Trophoblast cell (in vitro differentiated cells and primary cell): ENCODE measurements around the gene DCLRE1C.
"Not testable (repeated sequence)": the region's sequence is repeated elsewhere in the genome, so short reads cannot be mapped to it uniquely, and the experiment has no call there.

ENCODE experiments used
- DNase-seq, 2 donors: peaks; one replicate each; pipeline ENCODE4 v3.0.0-alpha.2; 2016
- H2AFZ ChIP-seq: 2 replicates; pipeline ENCODE4 v1.6.1; 2013; ENCODE audit warnings: low read length, moderate library complexity, mild to moderate bottlenecking; ENCODE audit not compliant: insufficient read depth, poor library complexity
- H2AK5ac ChIP-seq: 2 replicates; pipeline ENCODE4 v1.6.1; 2013; ENCODE audit warnings: mild to moderate bottlenecking, low read length
- H2BK120ac ChIP-seq: 2 replicates; pipeline ENCODE4 v1.6.1; 2013; ENCODE audit warnings: low read length, mild to moderate bottlenecking, moderate library complexity; ENCODE audit not compliant: insufficient read depth, poor library complexity
- H2BK12ac ChIP-seq: 2 replicates; pipeline ENCODE4 v1.6.1; 2013; ENCODE audit warnings: mild to moderate bottlenecking, low read length, moderate library complexity
- H2BK5ac ChIP-seq: 2 replicates; pipeline ENCODE4 v1.6.1; 2013; ENCODE audit warnings: low read length, low read depth, moderate library complexity, mild to moderate bottlenecking; ENCODE audit not compliant: poor library complexity
- H3K14ac ChIP-seq: 2 replicates; pipeline ENCODE4 v1.6.1; 2013; ENCODE audit warnings: mild to moderate bottlenecking, low read length
- H3K18ac ChIP-seq: 2 replicates; pipeline ENCODE4 v1.6.1; 2013; ENCODE audit warnings: mild to moderate bottlenecking, low read length
- H3K23ac ChIP-seq: 2 replicates; pipeline ENCODE4 v1.6.1; 2013; ENCODE audit warnings: low read length
- H3K27ac ChIP-seq: 2 replicates; pipeline ENCODE4 v1.5.1; 2013; ENCODE audit warnings: low read depth, mild to moderate bottlenecking, inconsistent platforms, low read length, moderate library complexity
- H3K27me3 ChIP-seq: 2 replicates; pipeline ENCODE4 v1.6.1; 2013; ENCODE audit warnings: inconsistent platforms, mild to moderate bottlenecking, low read length, moderate library complexity; ENCODE audit not compliant: insufficient read depth
- H3K36me3 ChIP-seq, 2 experiments: 1 replicate in 1 of 2; 2 replicates in 1 of 2; pipeline ENCODE4 v1.6.1; 2013; ENCODE audit warnings: low read length in 2 of 2, mild to moderate bottlenecking in 2 of 2, moderate library complexity in 1 of 2; ENCODE audit not compliant: insufficient read depth in 2 of 2, control insufficient read depth in 1 of 2
- H3K4ac ChIP-seq: 2 replicates; pipeline ENCODE4 v1.6.1; 2013; ENCODE audit warnings: low read depth, mild to moderate bottlenecking, low read length, moderate library complexity
- H3K4me1 ChIP-seq, 2 experiments: 1 replicate in 1 of 2; 2 replicates in 1 of 2; pipeline ENCODE4 v1.6.1; 2013; ENCODE audit warnings: low read length in 2 of 2, mild to moderate bottlenecking in 2 of 2, moderate library complexity in 1 of 2; ENCODE audit not compliant: insufficient read depth in 2 of 2, control insufficient read depth in 1 of 2
- H3K4me2 ChIP-seq: 2 replicates; pipeline ENCODE4 v1.6.1; 2013; ENCODE audit warnings: inconsistent platforms, mild to moderate bottlenecking, low read length, moderate library complexity
- H3K4me3 ChIP-seq: 2 replicates; pipeline ENCODE4 v1.5.1; 2013; ENCODE audit warnings: mild to moderate bottlenecking, low read depth, low read length, inconsistent platforms
- H3K79me1 ChIP-seq: one replicate; pipeline ENCODE4 v1.6.1; 2013; ENCODE audit warnings: low read length
- H3K79me2 ChIP-seq: 2 replicates; pipeline ENCODE4 v1.6.1; 2013; ENCODE audit warnings: low read length, mild to moderate bottlenecking; ENCODE audit not compliant: control insufficient read depth, insufficient read depth, poor library complexity
- H3K9ac ChIP-seq: 2 replicates; pipeline ENCODE4 v1.6.1; 2013; ENCODE audit warnings: mild to moderate bottlenecking, low read length
- H3K9me3 ChIP-seq: 2 replicates; pipeline ENCODE4 v1.6.1; 2013; ENCODE audit warnings: low read depth, mild to moderate bottlenecking, control low read depth, inconsistent platforms, low read length; ENCODE audit not compliant: insufficient read depth
- H4K12ac ChIP-seq: 2 replicates; pipeline ENCODE4 v1.6.1; 2013; ENCODE audit warnings: low read depth, mild to moderate bottlenecking, low read length, moderate library complexity
- H4K8ac ChIP-seq: 2 replicates; pipeline ENCODE4 v1.6.1; 2013; ENCODE audit warnings: low read depth, mild to moderate bottlenecking, low read length, moderate library complexity
- H4K91ac ChIP-seq: one replicate; pipeline ENCODE4 v1.6.1; 2013; ENCODE audit warnings: low read depth, mild to moderate bottlenecking, low read length, moderate library complexity
- WGBS: extraction: QIAGEN DNeasy Blood & Tissue Kit; methylation state at CpG from one replicate; pipeline ENCODE4 v1.1.7; 2013; ENCODE audit warnings: missing lambda C conversion rate; ENCODE audit not compliant: insufficient read length, insufficient coverage; ENCODE audit errors: extremely low coverage; 5-methylcytosine and 5-hydroxymethylcytosine counted together

DCLRE1C gene

GRCh38 chr10:14910953-14911352 lies 42.9 kb downstream of the DCLRE1C start:
- no peaks in the 10 kb centered on the region for H3K79me1 ChIP-seq
- H4K91ac ChIP-seq: no peak overlapping the region
- no peak overlapping the region for H3K23ac ChIP-seq
- DNase-seq: no peak
- WGBS: no CpG with 5 or more reads among the region's 4 CpGs
- H2AK5ac ChIP-seq: no peak overlapping the region
- no peaks in the 10 kb centered on the region for H3K27me3 ChIP-seq
- H2BK12ac ChIP-seq: no peak overlapping the region
- no peak overlapping the region for H3K18ac ChIP-seq
- no peak overlapping the region for H2BK120ac ChIP-seq
- no peak overlapping the region for H3K9ac ChIP-seq
- H3K4ac ChIP-seq: no peak overlapping the region
- no peak overlapping the region for H3K4me3 ChIP-seq
- H3K4me1 ChIP-seq: no peaks in the 10 kb centered on the region
- H3K36me3 ChIP-seq: peaks cover 15 to 23% of the 10 kb centered on the region in 2 experiments
- H3K4me2 ChIP-seq: no peak overlapping the region
- H4K12ac ChIP-seq: no peak overlapping the region
- no peaks in the 10 kb centered on the region for H3K79me2 ChIP-seq
- H2BK5ac ChIP-seq: no peak overlapping the region
- H4K8ac ChIP-seq: no peak overlapping the region
- H2AFZ ChIP-seq: no peak overlapping the region
- no peak overlapping the region for H3K27ac ChIP-seq
- no peak overlapping the region for H3K14ac ChIP-seq
- H3K9me3 ChIP-seq: peaks cover 2% of the 10 kb centered on the region

GRCh38 chr10:14909101-14909500 lies 44.8 kb downstream of the DCLRE1C start:
- Histone ChIP-seq H3K14ac (no peak overlapping the region), H3K4ac (no peak overlapping the region), H3K9ac (no peak overlapping the region), H2BK5ac (no peak overlapping the region), H3K4me2 (no peak overlapping the region), H3K4me3 (no peak overlapping the region), H3K79me1 (no peaks in the 10 kb centered on the region), H3K4me1 (no peaks in the 10 kb centered on the region), H2AK5ac (no peak overlapping the region), H3K9me3 (peaks cover 2% of the 10 kb centered on the region), H4K91ac (no peak overlapping the region), H3K18ac (no peak overlapping the region), H3K27me3 (no peaks in the 10 kb centered on the region), H4K12ac (no peak overlapping the region), H2BK12ac (no peak overlapping the region), H2AFZ (no peak overlapping the region), H3K36me3 (peaks cover 16 to 24% of the 10 kb centered on the region in 2 experiments), H3K23ac (no peak overlapping the region), H3K79me2 (no peaks in the 10 kb centered on the region), H2BK120ac (no peak overlapping the region), H3K27ac (no peak overlapping the region), H4K8ac (no peak overlapping the region)
- no peak for DNase-seq
- no CpG with 5 or more reads among the region's 2 CpGs for WGBS

GRCh38 chr10:14907591-14907990 lies 46.3 kb downstream of the DCLRE1C start:
- H3K27ac ChIP-seq, H3K4me1 ChIP-seq, H2BK5ac ChIP-seq, H3K4me2 ChIP-seq, H2BK12ac ChIP-seq, H4K91ac ChIP-seq, H3K9ac ChIP-seq, H3K4ac ChIP-seq, H2AK5ac ChIP-seq, H3K27me3 ChIP-seq, H3K9me3 ChIP-seq, H4K8ac ChIP-seq, DNase-seq, H3K14ac ChIP-seq, H2BK120ac ChIP-seq, H3K79me1 ChIP-seq, H3K23ac ChIP-seq, H3K79me2 ChIP-seq, H3K4me3 ChIP-seq, H4K12ac ChIP-seq, H3K18ac ChIP-seq, H2AFZ ChIP-seq: not testable (repeated sequence)
- no CpG with 5 or more reads among the region's 4 CpGs for WGBS
- peaks cover 15 to 24% of the 10 kb centered on the region in 2 experiments for H3K36me3 ChIP-seq

DNA sequence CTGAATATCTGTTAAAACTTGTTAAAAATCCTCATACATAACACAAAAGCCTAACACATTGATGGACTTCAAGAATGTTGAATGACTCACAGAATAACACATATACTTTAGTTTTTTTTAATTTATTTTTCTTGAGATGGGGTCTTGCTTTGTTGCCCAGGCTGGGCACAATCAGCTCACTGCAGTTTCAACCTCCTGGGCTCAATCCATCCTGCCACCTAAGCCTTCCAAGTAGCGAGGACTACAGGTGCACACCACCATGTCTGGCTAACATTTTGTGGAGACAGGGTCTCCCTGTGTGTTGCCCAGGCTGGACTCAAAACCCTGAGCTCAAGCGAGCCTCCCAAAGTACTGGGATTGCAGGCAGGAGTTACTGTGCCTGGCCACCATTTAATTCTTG lies 47.1 kb downstream of the DCLRE1C start:
- Histone ChIP-seq H3K4me2 (no peak overlapping the region), H3K27ac (no peak overlapping the region), H3K79me2 (no peaks in the 10 kb centered on the region), H3K4ac (no peak overlapping the region), H2BK120ac (no peak overlapping the region), H3K14ac (no peak overlapping the region), H3K36me3 (peaks cover 14 to 24% of the 10 kb centered on the region in 2 experiments), H4K8ac (no peak overlapping the region), H3K4me3 (no peak overlapping the region), H3K79me1 (no peaks in the 10 kb centered on the region), H3K18ac (no peak overlapping the region), H3K27me3 (no peaks in the 10 kb centered on the region), H3K9me3 (peaks cover 2% of the 10 kb centered on the region), H2AFZ (no peak overlapping the region), H4K91ac (no peak overlapping the region), H2BK5ac (no peak overlapping the region), H3K9ac (no peak overlapping the region), H3K23ac (no peak overlapping the region), H3K4me1 (no peaks in the 10 kb centered on the region), H2BK12ac (no peak overlapping the region), H2AK5ac (no peak overlapping the region), H4K12ac (no peak overlapping the region)
- no CpG with 5 or more reads among the region's 2 CpGs for WGBS
- DNase-seq: no peak
